SU-DHL-6 (cell line): ENCODE results near the gene LAPTM5.
A peak's percentile ranks its signal among the peaks of the same experiment; 100 is the strongest.

Source experiments
- H2AFZ ChIP-seq: fragments of 200-600 bp; sonication (generic); 2 replicates; pipeline ENCODE4 v1.6.1; 2014; ENCODE audit warnings: low read depth, mild to moderate bottlenecking, moderate library complexity, mixed read lengths, antibody characterized with exemption, low read length; ENCODE audit not compliant: severe bottlenecking
- H3F3A ChIP-seq: fragments of 200-600 bp; shearing (Covaris generic); 2 replicates; pipeline ENCODE4 v1.6.0; 2016; ENCODE audit warnings: antibody characterized with exemption, mild to moderate bottlenecking; ENCODE audit not compliant: insufficient read depth
- H3K27ac ChIP-seq: fragments of 200-600 bp; sonication (generic); 2 replicates; pipeline ENCODE4 v1.5.1; 2016; ENCODE audit warnings: low read depth, mild to moderate bottlenecking, low read length, moderate library complexity, mixed read lengths
- H3K27me3 ChIP-seq: fragments of 200-600 bp; sonication (generic), shearing (Covaris generic); 2 replicates; pipeline ENCODE4 v1.6.0; 2014; ENCODE audit warnings: mild to moderate bottlenecking, low read length
- H3K36me3 ChIP-seq: fragments of 200-600 bp; sonication (generic); 2 replicates; pipeline ENCODE4 v1.6.1; 2014; ENCODE audit warnings: mild to moderate bottlenecking, low read length, mixed read lengths
- H3K4me2 ChIP-seq: fragments of 300-600, 200-600 bp; shearing (Covaris generic), sonication (generic); 2 replicates; pipeline ENCODE4 v1.6.0; 2014; ENCODE audit warnings: low read length, low read depth, mild to moderate bottlenecking; ENCODE audit not compliant: poor library complexity, severe bottlenecking
- H3K4me3 ChIP-seq: fragments of 200-600 bp; sonication (generic); 2 replicates; pipeline ENCODE4 v1.5.1; 2014; ENCODE audit warnings: antibody characterized with exemption, low read length, mild to moderate bottlenecking, mixed read lengths; ENCODE audit not compliant: insufficient read depth, poor library complexity, severe bottlenecking
- H3K79me2 ChIP-seq: fragments of 200-600 bp; sonication (generic); 2 replicates; pipeline ENCODE4 v1.6.1; 2014; ENCODE audit warnings: mild to moderate bottlenecking, low read length, moderate library complexity; ENCODE audit not compliant: insufficient read depth
- H3K9ac ChIP-seq: fragments of 200-600 bp; sonication (generic); 2 replicates; pipeline ENCODE4 v1.7.0; 2014; ENCODE audit warnings: mild to moderate bottlenecking, low read length
- H3K9me2 ChIP-seq: fragments of 200-600 bp; sonication (generic); replicated peaks from 2 replicates; pipeline ENCODE4 v1.6.1; 2014; ENCODE audit warnings: low read length; ENCODE audit not compliant: insufficient read depth
- H3K9me3 ChIP-seq: fragments of 200-600 bp; sonication (generic); 2 replicates; pipeline ENCODE4 v1.6.1; 2014; ENCODE audit warnings: low read length, mixed read lengths; ENCODE audit not compliant: insufficient read depth
- H4K20me1 ChIP-seq: fragments of 200-600 bp; sonication (generic); 2 replicates; pipeline ENCODE4 v1.6.1; 2014; ENCODE audit warnings: low read depth, mild to moderate bottlenecking, antibody characterized with exemption, low read length, moderate library complexity, mixed read lengths
- CTCF ChIP-seq: fragments of 200-600 bp; sonication (generic); IDR thresholded peaks from one replicate; pipeline ENCODE4 v1.5.1; 2017; ENCODE audit warnings: antibody characterized with exemption, mild to moderate bottlenecking, low read length, moderate library complexity; ENCODE audit not compliant: insufficient read depth, poor library complexity, severe bottlenecking
- EZH2phosphoT487 ChIP-seq: fragments of 200-600 bp; sonication (generic), shearing (Covaris generic); conservative IDR thresholded peaks from 2 replicates; pipeline ENCODE4 v1.6.1; 2018; ENCODE audit warnings: mild to moderate bottlenecking, antibody characterized with exemption, low read length, moderate library complexity, mixed read lengths

LAPTM5 gene

GRCh38 chr1:30726236-30726635, 31.3 kb downstream of the LAPTM5 start:
- no peak overlapping the region for H3K4me3 ChIP-seq
- no peaks in the 10 kb centered on the region for H3K79me2 ChIP-seq
- no peaks in the 10 kb centered on the region for H3K27me3 ChIP-seq
- H4K20me1 ChIP-seq: no peaks in the 10 kb centered on the region
- no peak overlapping the region for H3K4me2 ChIP-seq
- no peak for TF ChIP-seq EZH2phosphoT487
- no peak overlapping the region for H2AFZ ChIP-seq
- H3K9me2 ChIP-seq: no peaks in the 10 kb centered on the region
- no peaks in the 10 kb centered on the region for H3K9me3 ChIP-seq
- no peak overlapping the region for H3K9ac ChIP-seq
- no peak overlapping the region for H3K27ac ChIP-seq
- no peaks in the 10 kb centered on the region for H3F3A ChIP-seq
- H3K36me3 ChIP-seq: no peaks in the 10 kb centered on the region

- Histone ChIP-seq H2AFZ (no peak overlapping the region), H3F3A (no peaks in the 10 kb centered on the region), H4K20me1 (no peaks in the 10 kb centered on the region), H3K27ac (no peak overlapping the region), H3K36me3 (no peaks in the 10 kb centered on the region), H3K4me2 (no peak overlapping the region), H3K79me2 (no peaks in the 10 kb centered on the region), H3K9me3 (no peaks in the 10 kb centered on the region), H3K27me3 (no peaks in the 10 kb centered on the region), H3K9me2 (no peaks in the 10 kb centered on the region), H3K4me3 (no peak overlapping the region), H3K9ac (no peak overlapping the region)
- TF ChIP-seq EZH2phosphoT487 (no peak), CTCF (no peak)
Measured at GRCh38 chr1:30725450-30726095, 32.0 kb downstream of the LAPTM5 start.

- Histone ChIP-seq H4K20me1 (no peaks in the 10 kb centered on the region), H3K9me3 (no peaks in the 10 kb centered on the region), H3K4me2 (no peak overlapping the region), H3K27ac (no peak overlapping the region), H3K9me2 (no peaks in the 10 kb centered on the region), H2AFZ (no peak overlapping the region), H3K36me3 (no peaks in the 10 kb centered on the region), H3K27me3 (no peaks in the 10 kb centered on the region), H3K9ac (no peak overlapping the region), H3F3A (no peaks in the 10 kb centered on the region), H3K79me2 (no peaks in the 10 kb centered on the region), H3K4me3 (no peak overlapping the region)
- TF ChIP-seq EZH2phosphoT487 (no peak), CTCF (no peak)
Measured at GRCh38 chr1:30724655-30725421, 32.7 kb downstream of the LAPTM5 start.

- Histone ChIP-seq H3K79me2 (no peaks in the 10 kb centered on the region), H3K9me2 (no peaks in the 10 kb centered on the region), H3F3A (no peaks in the 10 kb centered on the region), H3K9ac (no peak overlapping the region), H2AFZ (no peak overlapping the region), H3K4me2 (no peak overlapping the region), H3K27ac (no peak overlapping the region), H3K9me3 (no peaks in the 10 kb centered on the region), H3K27me3 (no peaks in the 10 kb centered on the region), H3K36me3 (no peaks in the 10 kb centered on the region), H4K20me1 (no peaks in the 10 kb centered on the region), H3K4me3 (no peak overlapping the region)
- TF ChIP-seq CTCF (peak; percentile 22), EZH2phosphoT487 (no peak)
Measured at GRCh38 chr1:30724175-30724574, 33.4 kb downstream of the LAPTM5 start.
